ENCODE measurements around the gene CHKB. TPM values are rescaled to one million over a fixed set of nuclear protein-coding genes. Genes with fewer than 3 reads are reported as not detected.

CHKB gene
- total and polyA plus RNA-seq, 2 donors, result 65.6 to 299 TPM

- whole genome bisulfite sequencing, result 91% methylated on average over 22 of the region's 22 CpGs
- H3K27ac ChIP-seq (ENCODE audit: low read depth in 1 of 2, low read length in 1 of 2), result no peak overlapping the region
- H3K4me1 ChIP-seq (ENCODE audit: control insufficient read depth in 2 of 2, insufficient read depth in 2 of 2, low read length in 2 of 2), result no peaks in the 10 kb centered on the region
- H3K36me3 ChIP-seq (ENCODE audit: control insufficient read depth in 2 of 2, insufficient read depth in 2 of 2, low read length in 1 of 2), result no peaks in the 10 kb centered on the region
- H3K27me3 ChIP-seq (ENCODE audit: control insufficient read depth in 2 of 2, insufficient read depth in 1 of 2, low read length in 1 of 2), result peaks cover 0 to 54% of the 10 kb centered on the region in 2 donors
- no peak overlapping the region for H3K4me3 ChIP-seq (ENCODE audit: low read length in 2 of 2)
- H3K9me3 ChIP-seq (ENCODE audit: control insufficient read depth in 2 of 2, insufficient read depth in 1 of 2, low read length in 1 of 2), result no peaks in the 10 kb centered on the region
- no peak for DNase-seq (ENCODE audit: low read depth in 6 of 9, low spot score in 9 of 9)
These were observed 30.8 kb upstream of the CHKB start for GRCh38 chr22:50613291-50613981.

- Histone ChIP-seq H3K9me3 (ENCODE audit: control insufficient read depth in 2 of 2, insufficient read depth in 1 of 2, low read length in 1 of 2) (no peaks in the 10 kb centered on the region), H3K27ac (ENCODE audit: low read depth in 1 of 2, low read length in 1 of 2) (no peak overlapping the region), H3K36me3 (ENCODE audit: control insufficient read depth in 2 of 2, insufficient read depth in 2 of 2, low read length in 1 of 2) (no peaks in the 10 kb centered on the region), H3K4me1 (ENCODE audit: control insufficient read depth in 2 of 2, insufficient read depth in 2 of 2, low read length in 2 of 2) (no peaks in the 10 kb centered on the region), H3K27me3 (ENCODE audit: control insufficient read depth in 2 of 2, insufficient read depth in 1 of 2, low read length in 1 of 2) (peaks cover 0 to 59% of the 10 kb centered on the region in 2 donors), H3K4me3 (ENCODE audit: low read length in 2 of 2) (no peak overlapping the region)
- 45% methylated on average over 31 of the region's 31 CpGs for WGBS
- DNase-seq (ENCODE audit: low read depth in 6 of 9, low spot score in 9 of 9), result no peak
These were observed 30.0 kb upstream of the CHKB start for GRCh38 chr22:50612528-50613221.

DNA sequence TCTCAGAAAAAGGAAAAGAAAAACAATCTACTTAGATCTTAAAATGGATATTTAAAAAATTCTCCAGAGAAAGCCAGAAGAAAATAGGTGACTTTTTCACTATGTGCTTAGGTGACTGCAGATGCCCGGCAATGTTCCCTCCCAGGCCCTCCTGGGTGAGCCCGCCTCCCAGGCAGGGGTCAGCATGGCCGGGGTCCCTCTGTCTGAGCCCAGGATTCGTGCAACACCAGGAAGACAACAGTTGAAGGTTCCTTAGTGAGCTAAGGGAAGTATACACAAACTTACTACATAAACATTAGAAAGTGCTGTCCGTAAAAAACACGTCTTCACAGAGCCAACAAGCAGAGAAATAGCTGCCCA, 29.5 kb upstream of the CHKB start:
- Histone ChIP-seq H3K27me3 (ENCODE audit: control insufficient read depth in 2 of 2, insufficient read depth in 1 of 2, low read length in 1 of 2) (peaks cover under 1 to 64% of the 10 kb centered on the region in 2 donors), H3K27ac (ENCODE audit: low read depth in 1 of 2, low read length in 1 of 2) (no peak overlapping the region), H3K9me3 (ENCODE audit: control insufficient read depth in 2 of 2, insufficient read depth in 1 of 2, low read length in 1 of 2) (no peaks in the 10 kb centered on the region)

DNA sequence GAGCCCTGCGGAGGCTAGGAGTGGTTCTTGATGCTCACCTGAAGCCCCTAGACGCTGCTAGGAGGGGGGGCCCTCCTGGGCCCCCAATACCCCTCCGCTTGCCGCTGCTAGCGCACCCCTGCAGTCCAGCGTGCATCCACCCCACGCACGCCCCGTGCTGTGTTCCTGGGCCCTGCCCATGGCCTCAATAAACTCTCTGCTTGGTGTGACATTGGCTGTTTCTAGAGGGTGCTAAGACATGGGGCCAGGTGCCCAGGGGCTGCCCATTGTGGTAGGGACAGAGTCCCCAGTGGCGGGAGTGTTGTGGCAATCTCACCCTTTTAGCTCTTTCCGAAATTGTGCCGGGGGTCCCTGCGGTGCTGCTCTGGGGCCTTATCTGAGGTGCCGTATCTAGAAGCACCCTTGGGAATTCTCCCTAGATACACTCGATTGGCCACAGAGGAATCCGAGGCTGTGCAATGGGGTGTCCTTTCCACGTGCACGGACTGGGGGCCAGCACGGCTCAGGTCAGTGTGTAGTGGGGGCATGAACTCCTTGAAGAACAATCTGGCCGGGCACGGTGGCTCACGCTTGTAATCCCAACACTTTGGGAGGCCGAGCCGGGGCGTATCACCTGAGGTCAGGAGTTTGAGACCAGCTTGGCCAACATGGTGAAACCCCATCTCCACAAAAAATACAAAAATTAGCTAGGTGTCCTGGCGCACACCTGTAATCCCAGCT, 28.9 kb upstream of the CHKB start:
- DNase-seq (ENCODE audit: low read depth in 6 of 9, low spot score in 9 of 9), result no peak
- no peaks in the 10 kb centered on the region for H3K4me1 ChIP-seq (ENCODE audit: control insufficient read depth in 2 of 2, insufficient read depth in 2 of 2, low read length in 2 of 2)
- no peaks in the 10 kb centered on the region for H3K9me3 ChIP-seq (ENCODE audit: control insufficient read depth in 2 of 2, insufficient read depth in 1 of 2, low read length in 1 of 2)
- H3K4me3 ChIP-seq (ENCODE audit: low read length in 2 of 2), result no peak overlapping the region
- 95% methylated on average over 26 of the region's 26 CpGs for WGBS
- peaks cover 4 to 70% of the 10 kb centered on the region in 2 donors for H3K27me3 ChIP-seq (ENCODE audit: control insufficient read depth in 2 of 2, insufficient read depth in 1 of 2, low read length in 1 of 2)
- no peaks in the 10 kb centered on the region for H3K36me3 ChIP-seq (ENCODE audit: control insufficient read depth in 2 of 2, insufficient read depth in 2 of 2, low read length in 1 of 2)
- H3K27ac ChIP-seq (ENCODE audit: low read depth in 1 of 2, low read length in 1 of 2), result no peak overlapping the region

More for the DNA sequence above, 29.5 kb upstream of the CHKB start:
- WGBS, result 75% methylated on average over 6 of the region's 6 CpGs
- no peaks in the 10 kb centered on the region for H3K4me1 ChIP-seq (ENCODE audit: control insufficient read depth in 2 of 2, insufficient read depth in 2 of 2, low read length in 2 of 2)
- DNase-seq (ENCODE audit: low read depth in 6 of 9, low spot score in 9 of 9), result no peak
- no peaks in the 10 kb centered on the region for H3K36me3 ChIP-seq (ENCODE audit: control insufficient read depth in 2 of 2, insufficient read depth in 2 of 2, low read length in 1 of 2)
- no peak overlapping the region for H3K4me3 ChIP-seq (ENCODE audit: low read length in 2 of 2)

- Histone ChIP-seq H3K36me3 (ENCODE audit: control insufficient read depth in 2 of 2, insufficient read depth in 2 of 2, low read length in 1 of 2) (no peaks in the 10 kb centered on the region), H3K4me1 (ENCODE audit: control insufficient read depth in 2 of 2, insufficient read depth in 2 of 2, low read length in 2 of 2) (no peaks in the 10 kb centered on the region), H3K27ac (ENCODE audit: low read depth in 1 of 2, low read length in 1 of 2) (no peak overlapping the region), H3K9me3 (ENCODE audit: control insufficient read depth in 2 of 2, insufficient read depth in 1 of 2, low read length in 1 of 2) (no peaks in the 10 kb centered on the region), H3K4me3 (ENCODE audit: low read length in 2 of 2) (no peak overlapping the region), H3K27me3 (ENCODE audit: control insufficient read depth in 2 of 2, insufficient read depth in 1 of 2, low read length in 1 of 2) (peaks cover 6 to 78% of the 10 kb centered on the region in 2 donors)
- WGBS, result 93% methylated on average over 17 of the region's 17 CpGs
- DNase-seq (ENCODE audit: low read depth in 6 of 9, low spot score in 9 of 9), result no peak
These were observed 27.9 kb upstream of the CHKB start for GRCh38 chr22:50610581-50610980.

DNA sequence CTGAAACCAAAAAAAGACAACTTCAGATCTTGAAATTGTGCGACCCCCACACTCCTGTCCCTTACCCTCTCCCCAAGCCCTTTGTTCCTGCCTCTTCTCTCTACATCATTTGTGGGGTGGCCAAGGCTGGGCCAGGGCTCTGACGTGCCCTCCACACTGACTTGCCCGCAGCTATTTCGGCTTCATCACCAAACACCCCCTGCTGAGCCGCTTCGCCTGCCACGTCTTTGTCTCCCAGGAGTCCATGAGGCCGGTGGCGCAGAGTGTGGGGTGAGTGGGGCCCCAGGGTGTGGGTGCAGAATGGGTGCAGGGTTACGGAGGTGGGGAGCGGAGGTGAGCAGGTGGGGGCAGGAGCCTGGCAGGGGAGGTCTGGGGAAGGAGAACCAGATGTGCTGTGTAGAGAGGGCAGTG, 27.4 kb upstream of the CHKB start:
- H3K27me3 ChIP-seq (ENCODE audit: control insufficient read depth in 2 of 2, insufficient read depth in 1 of 2, low read length in 1 of 2), result peaks cover 10 to 82% of the 10 kb centered on the region in 2 donors
- no peaks in the 10 kb centered on the region for H3K9me3 ChIP-seq (ENCODE audit: control insufficient read depth in 2 of 2, insufficient read depth in 1 of 2, low read length in 1 of 2)
- no peak overlapping the region for H3K4me3 ChIP-seq (ENCODE audit: low read length in 2 of 2)
- H3K36me3 ChIP-seq (ENCODE audit: control insufficient read depth in 2 of 2, insufficient read depth in 2 of 2, low read length in 1 of 2), result no peaks in the 10 kb centered on the region
- 94% methylated on average over 11 of the region's 11 CpGs for WGBS
- DNase-seq (ENCODE audit: low read depth in 6 of 9, low spot score in 9 of 9), result no peak
- H3K4me1 ChIP-seq (ENCODE audit: control insufficient read depth in 2 of 2, insufficient read depth in 2 of 2, low read length in 2 of 2), result no peaks in the 10 kb centered on the region
- H3K27ac ChIP-seq (ENCODE audit: low read depth in 1 of 2, low read length in 1 of 2), result no peak overlapping the region

DNA sequence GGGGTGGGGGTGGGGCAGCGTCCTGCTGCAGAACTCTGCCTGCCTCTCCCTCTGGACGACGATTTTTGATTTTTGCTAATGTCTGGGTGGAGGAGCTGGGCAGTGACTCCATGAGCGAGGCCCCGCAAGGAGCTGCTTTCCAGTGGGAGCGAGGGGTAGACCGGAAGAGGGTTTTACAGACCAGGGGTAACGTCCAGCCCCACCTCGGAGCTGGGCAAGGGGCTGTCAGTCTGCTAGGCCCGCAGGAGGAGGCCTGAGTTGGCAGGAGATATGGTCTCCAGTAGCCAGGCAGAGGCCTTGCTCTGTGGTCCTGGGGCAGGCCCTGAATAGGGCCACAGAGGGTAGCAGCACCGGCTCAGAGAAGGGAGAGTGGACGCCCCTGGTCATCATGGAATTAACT, 26.9 kb upstream of the CHKB start:
- Histone ChIP-seq H3K9me3 (ENCODE audit: control insufficient read depth in 2 of 2, insufficient read depth in 1 of 2, low read length in 1 of 2) (no peaks in the 10 kb centered on the region), H3K27ac (ENCODE audit: low read depth in 1 of 2, low read length in 1 of 2) (no peak overlapping the region), H3K27me3 (ENCODE audit: control insufficient read depth in 2 of 2, insufficient read depth in 1 of 2, low read length in 1 of 2) (peaks cover 15 to 86% of the 10 kb centered on the region in 2 donors), H3K4me3 (ENCODE audit: low read length in 2 of 2) (no peak overlapping the region), H3K4me1 (ENCODE audit: control insufficient read depth in 2 of 2, insufficient read depth in 2 of 2, low read length in 2 of 2) (no peaks in the 10 kb centered on the region), H3K36me3 (ENCODE audit: control insufficient read depth in 2 of 2, insufficient read depth in 2 of 2, low read length in 1 of 2) (no peaks in the 10 kb centered on the region)
- DNase-seq (ENCODE audit: low read depth in 6 of 9, low spot score in 9 of 9), result no peak
- 93% methylated on average over 12 of the region's 12 CpGs for WGBS

DNA sequence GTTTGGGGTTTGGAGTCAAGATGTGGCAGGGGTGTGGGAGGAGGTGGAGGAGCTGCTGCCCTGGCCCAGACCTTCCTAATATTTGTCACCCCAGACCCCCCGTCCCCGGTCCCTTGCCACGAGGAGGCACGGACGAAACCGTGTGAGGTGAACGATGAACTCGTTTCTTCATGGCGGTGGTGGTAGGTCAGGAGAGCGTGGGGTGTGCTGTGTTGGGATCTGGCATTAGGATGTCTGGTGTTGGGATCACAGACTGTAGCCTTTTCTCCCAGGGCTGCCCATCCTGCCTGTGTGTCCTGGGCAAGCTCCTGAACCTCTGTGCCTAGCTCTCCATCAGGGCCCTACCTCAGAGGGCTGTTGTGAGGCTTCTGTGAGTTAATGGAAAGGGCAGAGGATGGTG, 26.3 kb upstream of the CHKB start:
- peaks cover 21 to 88% of the 10 kb centered on the region in 2 donors for H3K27me3 ChIP-seq (ENCODE audit: control insufficient read depth in 2 of 2, insufficient read depth in 1 of 2, low read length in 1 of 2)

More for the DNA sequence above, 26.3 kb upstream of the CHKB start:
- Histone ChIP-seq H3K27ac (ENCODE audit: low read depth in 1 of 2, low read length in 1 of 2) (no peak overlapping the region), H3K9me3 (ENCODE audit: control insufficient read depth in 2 of 2, insufficient read depth in 1 of 2, low read length in 1 of 2) (no peaks in the 10 kb centered on the region), H3K36me3 (ENCODE audit: control insufficient read depth in 2 of 2, insufficient read depth in 2 of 2, low read length in 1 of 2) (no peaks in the 10 kb centered on the region), H3K4me1 (ENCODE audit: control insufficient read depth in 2 of 2, insufficient read depth in 2 of 2, low read length in 2 of 2) (no peaks in the 10 kb centered on the region), H3K4me3 (ENCODE audit: low read length in 2 of 2) (no peak overlapping the region)
- no peak for DNase-seq (ENCODE audit: low read depth in 6 of 9, low spot score in 9 of 9)
- whole genome bisulfite sequencing, result 96% methylated on average over 10 of the region's 10 CpGs

All from thymus (tissue), 11 donors.